ENCODE measurements around the gene CNTRL. TPM values are rescaled to one million over a fixed set of nuclear protein-coding genes. Genes with fewer than 3 reads are reported as not detected.

CNTRL gene
- total RNA-seq, 1 experiment from 2014 or later, result 13.4 TPM

GRCh38 chr9:121157939-121158338, 83.2 kb downstream of the CNTRL start:
- H4K20me1 ChIP-seq (ENCODE audit: insufficient read depth), result no peaks in the 10 kb centered on the region; the same call in 1 of the 2 replicates
- intact Hi-C loops (cut with micrococcal nuclease), result loop anchor here (10.0 kb wide), 1 partner anchor 403 kb away; no protein-coding TSS in a partner anchor
- H3K36me3 ChIP-seq (ENCODE audit: control insufficient read depth in 1 of 2, insufficient read depth in 2 of 2, low read length in 2 of 2), result peaks cover 5 to 8% of the 10 kb centered on the region in 2 experiments; a peak in 2 of 4 replicates
- H3K9me2 ChIP-seq (ENCODE audit: insufficient read depth), result no peaks in the 10 kb centered on the region
- no peaks in the 10 kb centered on the region for H3K9me3 ChIP-seq (ENCODE audit: control insufficient read depth in 1 of 2, insufficient read depth in 1 of 2, low read depth in 1 of 2, low read length in 2 of 2)
- DNase-seq (ENCODE audit: low read depth, low spot score) (no peak), ATAC-seq (no peak)
- H3K4me3 ChIP-seq (replicated peaks in 1 of 2; ENCODE audit: low read depth in 1 of 2, low read length in 2 of 2), result no peak overlapping the region
- TF ChIP-seq ZNF274 (IDR thresholded peaks at IDR 0.05; ENCODE audit: low read depth, low read length) (no peak), ELF1 (IDR thresholded peaks at IDR 0.05; ENCODE audit: borderline replicate concordance, low read depth) (no peak), YY1 (IDR thresholded peaks at IDR 0.05; ENCODE audit: extremely low read depth, insufficient replicate concordance, low read depth, low read length) (no peak), EZH2phosphoT487 (IDR thresholded peaks at IDR 0.05; ENCODE audit: borderline replicate concordance) (no peak), JUND (IDR thresholded peaks at IDR 0.05) (no peak), SIN3A (IDR thresholded peaks at IDR 0.05; ENCODE audit: low read depth) (no peak), POLR2AphosphoS5 (IDR thresholded peaks at IDR 0.05; ENCODE audit: low read depth, low read length) (no peak), TCF7L2 (IDR thresholded peaks at IDR 0.05; ENCODE audit: borderline replicate concordance, extremely low read depth, insufficient read depth, insufficient read length) (no peak), EGR1 (IDR thresholded peaks at IDR 0.05; ENCODE audit: low read depth) (no peak), CBX3 (IDR thresholded peaks at IDR 0.05; ENCODE audit: low read depth) (no peak), SRF (IDR thresholded peaks at IDR 0.05; ENCODE audit: low read depth) (no peak), RAD21 (IDR thresholded peaks at IDR 0.05; ENCODE audit: low read depth) (no peak), SP1 (IDR thresholded peaks at IDR 0.05; ENCODE audit: low read depth) (no peak), CTCF (IDR thresholded peaks at IDR 0.05 in 2 of 3, conservative IDR thresholded peaks at IDR 0.05 in 1 of 3; ENCODE audit: borderline replicate concordance in 1 of 3, insufficient read depth in 1 of 3, low read depth in 2 of 3, low read length in 2 of 3) (no peak), EZH2 (IDR thresholded peaks at IDR 0.05) (no peak), FOSL1 (IDR thresholded peaks at IDR 0.05; ENCODE audit: low read depth) (no peak)
- H3K27ac ChIP-seq (ENCODE audit: low read depth, low read length), result no peak overlapping the region
- no peak overlapping the region for H2AFZ ChIP-seq (ENCODE audit: low read depth, low read length, poor library complexity, severe bottlenecking)
- no TSS peak for BruUV-seq (replicated peaks)
- no peaks in the 10 kb centered on the region for H3K27me3 ChIP-seq (ENCODE audit: insufficient read depth, low read length)
- H3K4me1 ChIP-seq (ENCODE audit: control insufficient read depth in 1 of 2, insufficient read depth in 2 of 2, low read length in 2 of 2), result peaks cover 9 to 30% of the 10 kb centered on the region in 2 experiments; a peak in 3 of 4 replicates
- POLR2A ChIA-PET, result no interaction called here
- H3K79me2 ChIP-seq (ENCODE audit: insufficient read depth, low read length), result no peaks in the 10 kb centered on the region
- CTCF ChIA-PET, result interaction anchor here (1.1 to 1.6 kb wide), 2 partner anchors 11 to 176 kb away, joined by 3 to 7 read pairs; no protein-coding TSS in a partner anchor
- no peak overlapping the region for H3K4me2 ChIP-seq (ENCODE audit: low read length)
- RAD21 ChIA-PET (ENCODE audit: low non-redundant PET in 1 of 2, low total read pairs in 2 of 2, uncharacterized antibody in 2 of 2, unreplicated experiment in 2 of 2), result no interaction called here
- H3K9ac ChIP-seq (ENCODE audit: low read length), result no peak overlapping the region
